ENCODE results near the gene SND1.

Gene SND1

GRCh38 chr7:127912901-127913300 is 260.9 kb downstream of the SND1 start:
- no peak for TF ChIP-seq ZNF70 (CRISPR knock-in tag; IDR thresholded peaks at IDR 0.05)
- TF ChIP-seq ZC3H10 (CRISPR knock-in tag; IDR thresholded peaks at IDR 0.05) = no peak
- TF ChIP-seq RARB (CRISPR knock-in tag; IDR thresholded peaks at IDR 0.05) = no peak
- TF ChIP-seq CREB5 (CRISPR knock-in tag; IDR thresholded peaks at IDR 0.05; ENCODE audit: low read depth) = no peak
- no peak for TF ChIP-seq ESRRG (CRISPR knock-in tag; IDR thresholded peaks at IDR 0.05)
- TF ChIP-seq PATZ1 (CRISPR knock-in tag; IDR thresholded peaks at IDR 0.05; ENCODE audit: borderline replicate concordance) = no peak
- TF ChIP-seq ZFP30 (CRISPR knock-in tag; IDR thresholded peaks at IDR 0.05) = no peak
- no peak for TF ChIP-seq POU6F1 (CRISPR knock-in tag; IDR thresholded peaks at IDR 0.05; ENCODE audit: borderline replicate concordance, low read depth)
- TF ChIP-seq TSHZ2 (CRISPR knock-in tag; IDR thresholded peaks at IDR 0.05) = no peak
- no peak for TF ChIP-seq GLIS3 (CRISPR knock-in tag; IDR thresholded peaks at IDR 0.05)
- no peak for TF ChIP-seq ARNTL (CRISPR knock-in tag; IDR thresholded peaks at IDR 0.05; ENCODE audit: borderline replicate concordance, low read depth)
- no peak for TF ChIP-seq CSDC2 (CRISPR knock-in tag; IDR thresholded peaks at IDR 0.05)
- no peak for TF ChIP-seq OSR1 (CRISPR knock-in tag; IDR thresholded peaks at IDR 0.05)
- no peak for TF ChIP-seq SNAI2 (CRISPR knock-in tag; IDR thresholded peaks at IDR 0.05)
- no peak for ATAC-seq

- no peak for ATAC-seq
Measured at GRCh38 chr7:127913686-127914085, 261.7 kb downstream of the SND1 start.

GRCh38 chr7:127914693-127915092 is 262.7 kb downstream of the SND1 start:
- TF ChIP-seq ZNF565 (CRISPR knock-in tag; conservative IDR thresholded peaks at IDR 0.05; ENCODE audit: low read depth) (no peak), SNAI2 (CRISPR knock-in tag; IDR thresholded peaks at IDR 0.05) (no peak), ZNF8 (CRISPR knock-in tag; IDR thresholded peaks at IDR 0.05) (no peak; the same call in 1 of the 2 replicates), BACH2 (CRISPR knock-in tag; IDR thresholded peaks at IDR 0.05; ENCODE audit: borderline replicate concordance) (no peak), RARB (CRISPR knock-in tag; IDR thresholded peaks at IDR 0.05) (no peak), POU6F1 (CRISPR knock-in tag; IDR thresholded peaks at IDR 0.05; ENCODE audit: borderline replicate concordance, low read depth) (no peak)
- no peak for ATAC-seq

More at GRCh38 chr7:127913686-127914085, 261.7 kb downstream of the SND1 start:
- TF ChIP-seq ZFP30 (CRISPR knock-in tag; IDR thresholded peaks at IDR 0.05) (no peak), PPARA (CRISPR knock-in tag; IDR thresholded peaks at IDR 0.05; ENCODE audit: borderline replicate concordance) (no peak), SNAI2 (CRISPR knock-in tag; IDR thresholded peaks at IDR 0.05) (no peak), TCF4 (CRISPR knock-in tag; IDR thresholded peaks at IDR 0.05; ENCODE audit: borderline replicate concordance) (no peak), ESRRG (CRISPR knock-in tag; IDR thresholded peaks at IDR 0.05) (no peak), CREB5 (CRISPR knock-in tag; IDR thresholded peaks at IDR 0.05; ENCODE audit: low read depth) (no peak), ARNTL (CRISPR knock-in tag; IDR thresholded peaks at IDR 0.05; ENCODE audit: borderline replicate concordance, low read depth) (no peak), TOX (CRISPR knock-in tag; IDR thresholded peaks at IDR 0.05; ENCODE audit: borderline replicate concordance) (no peak), RARB (CRISPR knock-in tag; IDR thresholded peaks at IDR 0.05) (no peak), ZNF8 (CRISPR knock-in tag; IDR thresholded peaks at IDR 0.05) (no peak)
